Neural progenitor cell (in vitro differentiated cells): ENCODE results near the gene ATXN1.

Source experiments
- EZH2 ChIP-seq: fragments of 200-600 bp; sonication (generic); IDR thresholded peaks from 2 replicates; pipeline ENCODE4 v1.6.1; 2017; ENCODE audit warnings: antibody characterized with exemption, mild to moderate bottlenecking, moderate library complexity
- TF ChIP-seq, protein P1 (sequence below): fragments of 200-600 bp; sonication (generic); IDR thresholded peaks from 2 replicates; pipeline ENCODE4 v1.5.1; 2017; ENCODE audit warnings: antibody characterized with exemption, mild to moderate bottlenecking

DNA sequence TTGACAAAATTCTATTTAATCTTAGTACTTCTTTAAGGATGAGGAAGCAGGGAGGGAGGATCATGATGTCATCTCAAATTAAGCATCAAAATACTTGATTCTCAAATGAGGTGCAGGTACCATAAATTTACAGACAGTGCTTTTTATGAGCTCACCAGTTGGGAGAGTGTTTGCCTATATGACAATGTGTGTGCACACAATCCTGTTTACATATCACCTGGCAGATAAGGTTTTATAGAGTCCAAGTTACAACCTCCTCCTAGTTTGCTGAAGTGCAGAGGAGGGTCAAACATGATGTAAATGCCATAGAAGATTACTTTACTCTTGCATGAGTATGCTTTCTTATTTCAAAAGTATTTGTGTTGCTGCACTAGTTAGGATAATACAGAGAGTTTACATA lies 6.4 kb downstream of the ATXN1 start:
- TF ChIP-seq, protein P1, sequence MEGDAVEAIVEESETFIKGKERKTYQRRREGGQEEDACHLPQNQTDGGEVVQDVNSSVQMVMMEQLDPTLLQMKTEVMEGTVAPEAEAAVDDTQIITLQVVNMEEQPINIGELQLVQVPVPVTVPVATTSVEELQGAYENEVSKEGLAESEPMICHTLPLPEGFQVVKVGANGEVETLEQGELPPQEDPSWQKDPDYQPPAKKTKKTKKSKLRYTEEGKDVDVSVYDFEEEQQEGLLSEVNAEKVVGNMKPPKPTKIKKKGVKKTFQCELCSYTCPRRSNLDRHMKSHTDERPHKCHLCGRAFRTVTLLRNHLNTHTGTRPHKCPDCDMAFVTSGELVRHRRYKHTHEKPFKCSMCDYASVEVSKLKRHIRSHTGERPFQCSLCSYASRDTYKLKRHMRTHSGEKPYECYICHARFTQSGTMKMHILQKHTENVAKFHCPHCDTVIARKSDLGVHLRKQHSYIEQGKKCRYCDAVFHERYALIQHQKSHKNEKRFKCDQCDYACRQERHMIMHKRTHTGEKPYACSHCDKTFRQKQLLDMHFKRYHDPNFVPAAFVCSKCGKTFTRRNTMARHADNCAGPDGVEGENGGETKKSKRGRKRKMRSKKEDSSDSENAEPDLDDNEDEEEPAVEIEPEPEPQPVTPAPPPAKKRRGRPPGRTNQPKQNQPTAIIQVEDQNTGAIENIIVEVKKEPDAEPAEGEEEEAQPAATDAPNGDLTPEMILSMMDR, result no peak
- no peak for TF ChIP-seq EZH2
